Ramos (cell line): ENCODE measurements around the gene SRRM3.
"Not testable (repeated sequence)": the region's sequence is repeated elsewhere in the genome, so short reads cannot be mapped to it uniquely, and the experiment has no call there.

Experiments
- in situ Hi-C: fragments of 300-500 bp; cut with MboI; formaldehyde crosslinking; loops from one replicate; pipeline ENCODE4 v1.14.3; 2022; ENCODE audit warnings: low sequenced_read_pairs; ENCODE audit not compliant: unreplicated experiment

Gene SRRM3

DNA sequence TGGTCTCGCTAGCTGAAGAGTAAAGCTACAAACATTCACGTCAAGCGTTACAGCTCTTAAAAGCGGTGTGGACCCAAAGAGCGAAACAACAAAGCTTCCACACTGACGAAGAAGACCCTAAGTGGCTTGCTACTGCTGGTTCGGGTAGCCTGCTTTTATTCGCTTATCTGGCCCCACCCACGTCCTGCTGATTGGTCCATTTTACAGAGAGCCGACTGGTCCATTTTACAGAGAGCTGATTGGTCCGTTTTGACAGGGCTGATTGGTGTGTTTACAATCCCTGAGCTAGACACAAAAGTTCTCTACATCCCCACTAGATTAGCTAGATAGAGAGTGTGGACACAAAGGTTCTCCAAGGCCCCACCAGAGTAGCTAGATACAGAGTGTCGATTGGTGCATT lies 107.2 kb downstream of the SRRM3 start:
- in situ Hi-C loops, result not testable (repeated sequence)

DNA sequence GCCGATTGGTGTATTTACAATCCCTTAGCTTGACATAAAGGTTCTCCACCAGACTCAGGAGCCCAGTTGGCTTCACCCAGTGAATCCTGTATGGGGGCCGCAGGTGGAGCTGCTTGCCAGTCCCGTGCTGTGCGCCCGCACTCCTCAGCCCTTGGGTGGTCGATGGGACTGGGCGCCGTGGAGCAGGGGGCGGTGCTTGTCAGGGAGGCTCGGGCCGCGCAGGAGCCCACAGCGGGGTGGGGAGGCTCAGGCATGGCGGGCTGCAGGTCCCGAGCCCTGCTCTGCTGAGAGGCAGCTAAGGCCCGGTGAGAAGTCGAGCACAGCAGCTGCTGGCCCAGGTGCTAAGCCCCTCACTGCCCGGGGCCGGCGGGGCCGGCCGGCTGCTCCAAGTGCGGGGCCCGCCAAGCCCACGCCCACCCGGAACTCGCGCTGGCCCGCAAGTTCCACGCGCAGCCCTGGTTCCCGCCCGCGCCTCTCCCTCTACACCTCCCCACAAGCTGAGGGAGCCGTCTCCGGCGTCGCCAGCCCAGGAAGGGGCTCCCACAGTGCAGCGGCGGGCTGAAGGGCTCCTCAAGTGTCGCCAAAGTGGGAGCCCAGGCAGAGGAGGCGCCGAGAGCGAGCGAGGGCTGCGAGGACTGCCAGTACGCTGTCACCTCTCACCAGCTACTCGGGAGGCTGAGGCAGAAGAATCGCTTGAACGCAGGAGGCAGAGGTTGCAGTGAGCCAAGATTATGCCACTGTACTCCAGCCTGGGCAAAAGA lies 107.8 kb downstream of the SRRM3 start:
- in situ Hi-C loops, result loop anchor here (5.0 kb wide), 1 partner anchor 137 kb away; no protein-coding TSS in a partner anchor

DNA sequence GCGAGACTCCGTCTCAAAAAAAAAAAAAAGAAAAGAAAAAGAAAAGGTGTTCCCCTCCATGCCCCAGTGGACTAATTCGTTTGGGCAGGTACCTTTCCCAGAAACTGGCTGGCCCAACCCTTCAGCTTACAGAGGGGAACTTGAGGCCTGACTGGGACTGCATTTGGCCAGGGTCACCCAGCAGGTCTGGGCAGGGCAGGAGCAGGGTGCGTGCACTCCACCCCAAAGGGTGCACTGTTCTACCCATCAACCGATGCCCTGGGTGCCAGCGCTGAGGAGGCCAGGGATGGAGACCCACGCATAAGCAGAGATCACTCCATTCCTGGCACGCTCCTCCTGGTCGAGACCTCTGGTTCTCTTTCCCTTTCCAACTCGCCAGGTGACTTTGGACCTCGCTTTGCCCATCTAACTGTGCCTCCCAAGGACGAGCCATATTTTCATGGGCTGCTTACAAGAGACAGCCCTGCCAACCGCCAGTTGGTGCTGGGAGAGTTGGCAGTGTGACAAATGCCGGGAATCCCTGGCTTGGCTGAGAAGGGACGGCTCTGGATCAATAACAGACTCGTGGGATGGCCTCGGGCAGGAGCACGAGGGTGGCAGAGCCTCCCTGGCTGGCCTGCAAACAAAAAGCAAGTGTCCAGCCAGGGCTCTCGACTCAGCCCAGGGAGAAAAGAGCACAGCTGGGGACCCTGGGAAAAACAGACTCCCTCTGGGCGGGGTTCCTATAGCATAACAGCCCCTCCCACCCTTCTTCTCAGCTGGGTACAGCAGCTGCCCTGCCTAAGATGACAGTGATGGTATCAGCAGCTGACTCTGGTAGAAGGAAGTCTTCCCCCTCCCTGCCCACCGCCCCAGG lies 108.6 kb downstream of the SRRM3 start:
- in situ Hi-C loops, result loop anchor here (5.0 kb wide), 1 partner anchor 138 kb away; no protein-coding TSS in a partner anchor

DNA sequence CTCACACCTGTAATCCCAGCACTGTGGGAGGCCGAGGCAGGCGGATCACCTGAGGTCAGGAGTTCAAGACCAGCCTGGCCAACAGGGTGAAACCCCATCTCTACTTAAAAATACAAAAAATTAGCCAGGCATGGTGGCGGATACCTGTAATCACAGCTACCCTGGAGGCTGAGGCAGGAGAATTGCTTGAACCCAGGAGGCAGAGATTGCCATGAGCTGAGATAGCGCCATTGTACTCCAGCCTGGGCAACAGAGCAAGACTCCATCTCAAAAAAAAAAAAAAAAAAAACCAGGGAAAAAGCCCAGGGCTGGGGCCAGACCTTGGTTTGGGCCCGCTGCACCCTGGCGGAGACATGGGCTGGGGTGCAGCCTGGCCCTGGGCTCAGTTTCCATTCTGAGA lies 110.1 kb downstream of the SRRM3 start:
- in situ Hi-C loops, result loop anchor here (5.0 kb wide), 1 partner anchor 140 kb away; no protein-coding TSS in a partner anchor

DNA sequence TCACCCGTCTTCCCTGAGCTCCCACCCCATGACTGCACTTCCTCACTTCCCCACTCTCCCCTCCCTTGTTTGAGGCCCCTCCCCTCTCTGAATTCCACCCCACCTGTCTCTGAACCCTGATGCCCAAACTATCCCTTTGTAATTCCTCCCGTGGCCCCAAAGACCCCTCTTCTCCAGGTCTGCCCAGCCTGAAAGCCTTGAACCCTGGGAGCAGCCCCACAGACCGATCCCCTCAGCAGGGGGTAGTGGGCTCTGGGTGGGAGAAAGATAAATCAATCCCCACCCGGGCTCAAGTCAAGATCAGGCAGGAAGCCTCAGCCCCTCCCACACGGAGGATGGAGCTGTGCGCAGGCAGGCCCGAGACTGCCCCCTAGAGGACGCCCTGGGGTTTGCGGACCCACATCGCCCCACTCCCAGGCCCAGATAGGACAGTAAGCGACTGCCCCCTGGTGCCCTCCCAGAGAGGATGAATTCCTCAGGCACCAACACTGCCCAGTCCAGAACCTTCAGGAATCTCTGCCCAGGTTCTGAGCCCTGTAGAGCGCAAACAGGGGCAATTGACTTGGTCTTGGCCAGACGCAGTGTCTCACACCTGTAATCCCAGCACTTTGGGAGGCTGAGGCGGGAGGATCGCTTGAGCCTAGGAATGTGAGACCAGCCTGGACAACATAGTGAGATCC lies 112.5 kb downstream of the SRRM3 start:
- in situ Hi-C loops, result loop anchor here (5.0 kb wide), 1 partner anchor 142 kb away; no protein-coding TSS in a partner anchor

DNA sequence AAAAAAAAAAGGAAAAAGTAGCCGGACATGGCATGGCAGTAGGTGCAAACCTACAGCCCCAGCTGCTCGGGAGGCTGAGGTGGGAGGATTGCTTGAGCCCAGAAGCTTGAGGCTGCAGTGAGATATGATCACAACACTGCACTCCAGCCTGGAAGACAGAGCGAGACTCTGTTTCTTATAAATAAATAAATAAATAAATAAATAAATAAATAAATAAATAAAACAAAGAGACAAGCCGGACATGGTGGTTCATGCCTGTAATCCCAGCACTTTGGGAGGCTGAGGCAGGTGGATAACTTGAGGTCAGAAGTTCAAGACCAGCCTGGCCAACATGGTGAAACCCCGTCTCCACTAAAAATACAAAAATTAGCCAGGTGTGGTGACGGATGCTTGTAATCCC lies 113.0 kb downstream of the SRRM3 start:
- in situ Hi-C loops, result loop anchor here (5.0 kb wide), 1 partner anchor 142 kb away; no protein-coding TSS in a partner anchor

DNA sequence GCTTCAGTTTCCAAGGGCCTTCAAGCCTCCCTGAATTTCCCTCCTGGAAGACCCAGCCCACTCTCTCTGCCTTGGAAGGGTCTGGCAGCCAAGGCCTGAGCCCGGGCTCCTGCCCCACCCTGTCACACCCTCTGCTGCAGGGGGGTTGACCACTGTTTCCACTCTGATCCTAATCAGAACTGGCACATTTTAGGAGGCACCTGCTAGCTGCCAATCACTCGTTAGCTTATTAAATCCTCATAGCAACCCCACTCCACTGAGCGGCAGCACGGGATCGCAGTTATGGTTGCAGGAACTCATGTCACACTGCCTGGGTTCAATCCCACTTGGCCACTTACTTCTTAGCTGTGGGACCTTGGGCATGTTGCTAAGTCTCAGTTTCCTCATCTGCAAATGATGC lies 113.7 kb downstream of the SRRM3 start:
- in situ Hi-C loops, result no loop called here

DNA sequence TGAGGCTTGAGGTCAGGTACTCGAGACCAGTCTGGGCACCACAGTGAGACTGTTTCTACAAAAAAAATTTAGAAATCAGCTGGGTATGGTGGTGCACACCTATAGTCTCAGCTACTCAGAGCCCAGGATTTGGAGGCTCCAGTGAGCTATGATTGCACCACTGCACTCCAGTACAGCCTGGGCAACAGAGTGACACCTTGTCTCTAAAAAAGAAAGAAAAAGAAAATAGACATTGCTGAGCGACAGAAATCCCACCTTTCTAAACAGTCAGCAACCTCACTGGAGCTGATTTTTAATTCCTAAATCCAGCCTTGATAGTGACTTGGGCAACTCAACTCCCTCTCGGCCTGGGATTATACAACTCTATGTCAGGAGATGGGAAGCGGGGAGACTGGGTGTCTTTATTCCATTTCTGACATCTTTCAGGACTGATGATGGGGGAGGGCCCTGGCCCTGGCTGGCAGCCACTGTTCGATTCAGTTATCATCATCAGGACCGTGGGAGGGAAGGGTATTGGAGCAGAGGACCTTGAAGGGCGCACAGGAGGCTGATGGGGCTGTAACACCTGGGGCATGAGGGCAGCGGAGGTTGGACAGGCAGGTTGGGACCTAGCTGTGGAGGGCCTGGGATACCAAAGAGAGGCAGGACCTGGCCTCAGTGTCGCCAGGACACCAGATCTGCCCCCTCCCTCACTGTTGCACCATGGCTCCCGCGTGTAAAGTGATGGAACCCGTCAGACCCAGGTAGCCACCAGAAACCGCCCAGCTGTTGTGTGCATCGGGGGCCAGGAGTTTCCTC lies 115.5 kb downstream of the SRRM3 start:
- in situ Hi-C loops, result no loop called here

DNA sequence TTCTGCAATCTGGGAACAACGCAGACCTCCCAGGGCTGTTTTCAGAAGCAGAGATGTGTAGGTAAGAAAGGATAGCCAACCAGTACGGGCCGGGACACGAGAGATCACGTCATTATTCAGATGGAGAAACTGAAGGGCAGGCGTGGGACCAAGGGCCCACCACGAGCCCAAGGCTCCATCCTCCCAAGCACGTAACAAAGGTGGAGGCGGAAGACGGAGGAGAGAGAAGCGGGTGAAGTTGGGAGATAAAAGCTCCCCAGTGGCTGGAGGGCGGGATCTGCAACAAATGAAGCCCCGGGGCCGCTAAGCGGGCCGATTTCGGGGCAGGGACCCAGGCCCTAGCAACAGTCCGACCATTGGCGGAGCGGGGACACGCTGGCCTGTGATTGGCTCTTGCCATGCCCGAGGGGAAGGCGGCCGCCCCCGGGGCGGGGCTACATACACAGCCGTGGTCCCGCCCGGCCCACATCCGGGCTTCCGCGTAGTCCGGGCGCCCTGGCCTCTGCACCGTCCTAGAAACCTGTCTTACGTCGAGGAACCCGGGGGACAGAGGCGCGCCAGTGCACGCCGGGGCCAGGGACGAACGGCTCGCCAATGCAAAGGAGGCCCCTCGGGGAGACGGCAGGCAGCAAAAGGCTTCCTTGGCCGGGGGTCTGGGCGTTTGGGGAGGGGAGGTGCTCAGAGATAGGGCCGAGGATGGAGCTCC lies 116.2 kb downstream of the SRRM3 start:
- in situ Hi-C loops, result no loop called here

DNA sequence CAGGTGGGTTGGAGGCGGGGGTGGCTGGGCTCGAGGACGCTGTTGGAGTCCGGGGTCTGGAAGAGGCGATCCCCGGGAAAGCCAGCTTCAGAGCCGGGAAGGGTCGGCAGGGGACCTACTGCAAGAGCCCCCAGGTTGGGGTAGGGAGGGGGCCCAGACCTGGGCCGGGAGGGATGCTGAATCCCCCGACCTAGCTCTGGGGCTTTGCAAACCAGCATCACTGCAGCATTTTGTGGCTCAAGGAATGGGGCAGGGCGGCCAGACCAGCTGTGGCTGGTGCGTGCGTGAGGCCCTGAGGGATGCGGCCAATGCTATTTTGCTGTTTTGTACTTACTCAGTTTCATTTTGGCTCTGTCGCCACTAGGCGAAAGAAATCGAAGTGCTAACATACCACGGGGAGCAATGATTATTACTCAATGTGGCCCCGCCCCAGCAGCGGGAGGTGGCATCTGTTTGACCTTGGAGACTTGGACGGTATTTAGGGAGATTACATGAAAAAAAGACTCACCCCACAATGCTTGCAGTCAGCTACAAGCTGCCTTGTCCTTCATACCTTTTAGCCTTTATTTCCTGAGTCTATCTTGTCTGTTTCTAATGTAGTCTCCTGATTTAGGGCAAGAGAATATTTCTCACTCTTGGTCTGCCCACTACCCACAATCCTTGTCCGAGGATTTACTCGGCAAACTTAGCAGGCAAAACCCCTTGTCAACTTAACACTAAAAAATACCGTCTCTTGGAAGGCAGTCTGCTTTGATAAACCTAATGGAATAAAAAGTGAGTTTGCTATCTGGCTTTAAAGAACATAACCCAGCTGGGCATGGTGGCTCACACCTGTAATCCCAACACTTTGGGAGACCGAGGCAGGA lies 117.0 kb downstream of the SRRM3 start:
- in situ Hi-C loops, result no loop called here

DNA sequence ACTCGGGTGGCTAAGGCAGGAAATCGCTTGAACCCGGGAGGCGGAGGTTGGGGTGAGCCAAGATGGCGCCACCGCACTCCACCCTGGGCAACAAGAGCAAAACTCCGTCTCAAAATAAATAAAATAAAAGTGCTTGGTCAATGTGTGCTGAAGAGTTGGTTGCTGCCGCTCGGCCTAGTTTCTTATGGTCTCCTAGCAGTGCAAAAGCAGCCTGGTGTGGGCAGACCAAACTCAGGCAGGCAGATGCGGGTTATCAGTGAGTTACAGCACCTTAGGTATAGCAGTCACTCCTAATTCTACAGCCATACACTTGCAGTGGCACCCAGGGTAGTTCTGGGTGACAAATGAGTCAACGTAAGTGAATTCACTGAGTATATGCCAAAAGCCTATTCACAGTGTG lies 123.4 kb downstream of the SRRM3 start:
- in situ Hi-C loops, result no loop called here

DNA sequence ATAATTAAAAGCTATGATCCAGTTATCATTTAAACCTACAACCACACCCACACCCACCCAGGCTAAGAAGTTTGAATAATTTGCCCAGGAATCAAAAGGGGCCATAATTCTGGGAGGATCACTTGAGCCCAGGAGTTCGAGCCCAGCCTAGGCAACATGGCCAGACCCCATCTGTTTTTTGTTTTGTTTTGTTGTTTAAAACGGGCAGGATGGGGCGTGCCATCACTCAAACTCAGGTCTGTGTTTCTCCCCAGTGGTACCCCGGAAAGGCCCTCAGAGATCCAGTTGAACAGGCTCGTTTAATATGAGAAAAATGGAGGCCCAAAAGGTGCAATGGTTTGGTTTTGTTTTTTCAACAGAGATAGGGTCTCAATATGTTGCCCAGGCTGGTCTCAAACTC lies 124.1 kb downstream of the SRRM3 start:
- in situ Hi-C loops, result no loop called here

DNA sequence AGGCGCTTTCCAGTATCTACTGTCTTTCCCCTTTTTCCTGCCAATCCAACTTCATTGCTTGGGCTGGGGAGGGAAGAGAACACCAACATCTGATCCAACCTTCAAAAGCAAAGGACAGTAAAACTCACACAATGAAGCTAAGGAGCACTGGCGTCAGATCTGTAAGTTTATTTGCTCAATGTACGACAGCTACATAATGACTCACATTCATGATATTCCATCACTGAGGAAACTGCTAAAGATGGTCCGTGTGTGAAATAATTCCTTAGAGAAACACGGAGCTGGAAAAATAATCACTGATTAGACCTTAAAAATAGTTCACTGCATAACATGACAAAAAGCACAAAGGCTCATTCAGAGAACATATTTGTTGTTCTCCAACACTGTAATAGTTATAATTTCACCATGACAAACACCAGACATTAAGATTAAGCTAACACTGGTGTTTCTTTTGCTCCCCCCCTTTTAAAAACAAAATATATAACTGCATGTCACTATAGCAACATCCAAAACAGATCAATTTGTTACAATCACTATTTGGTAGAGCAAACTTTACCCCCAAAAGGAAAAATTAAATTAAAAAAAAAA lies 125.0 kb downstream of the SRRM3 start:
- in situ Hi-C loops, result no loop called here

DNA sequence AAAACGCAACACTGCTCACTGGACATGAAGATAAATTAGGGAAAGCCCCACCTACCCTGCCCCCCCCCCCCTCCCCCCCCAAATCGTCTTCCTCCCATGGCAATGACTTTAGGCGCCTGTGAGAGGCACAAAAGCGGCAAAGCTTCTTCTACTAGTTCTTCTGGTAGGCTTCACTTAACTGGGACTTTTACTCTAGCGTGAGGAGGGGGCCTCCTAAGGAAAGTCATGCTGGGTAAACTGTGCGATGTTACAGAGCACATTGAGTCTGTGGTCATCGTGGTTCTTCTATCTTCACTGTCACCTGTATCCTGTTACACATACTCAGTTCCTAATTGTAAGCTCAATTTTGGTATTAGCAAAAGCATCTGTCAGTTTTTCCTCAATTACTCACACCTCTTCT lies 125.9 kb downstream of the SRRM3 start:
- in situ Hi-C loops, result no loop called here

DNA sequence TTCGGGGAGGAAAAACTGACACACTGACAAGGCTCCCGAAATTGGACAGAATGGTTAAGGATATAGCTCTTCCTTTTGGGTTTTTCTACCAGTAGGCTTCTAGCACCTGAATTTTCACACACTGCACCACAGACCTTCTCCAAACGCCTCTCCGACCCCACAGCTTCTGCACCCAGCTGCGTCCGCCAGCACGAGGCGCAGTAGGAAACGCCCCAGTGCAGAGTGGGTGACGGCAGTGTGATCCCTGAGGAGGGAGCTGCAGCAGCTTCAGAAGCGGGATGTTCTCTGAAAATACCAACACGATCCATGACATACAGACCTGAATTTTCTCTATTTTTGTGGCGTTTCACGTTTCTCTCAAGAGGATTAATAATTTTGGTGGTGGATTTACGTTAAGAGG lies 126.7 kb downstream of the SRRM3 start:
- in situ Hi-C loops, result no loop called here

DNA sequence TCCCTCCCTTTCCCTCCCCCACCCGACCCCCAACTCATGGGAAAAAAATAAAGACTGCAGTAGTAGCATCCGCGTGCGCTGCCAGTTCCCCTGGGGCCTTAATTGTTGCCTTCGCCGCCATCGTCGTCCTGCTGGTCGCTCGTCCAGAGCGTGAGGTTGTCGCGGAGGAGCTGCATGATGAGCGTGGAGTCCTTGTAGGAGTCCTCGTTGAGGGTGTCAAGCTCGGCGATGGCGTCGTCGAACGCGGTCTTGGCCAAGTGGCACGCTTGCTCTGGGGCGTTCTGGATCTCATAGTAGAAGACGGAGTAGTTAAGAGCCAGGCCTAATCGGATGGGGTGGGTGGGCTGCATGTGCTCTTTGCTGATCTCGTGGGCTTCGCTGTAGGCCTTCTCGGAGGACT lies 127.8 kb downstream of the SRRM3 start:
- in situ Hi-C loops, result no loop called here

DNA sequence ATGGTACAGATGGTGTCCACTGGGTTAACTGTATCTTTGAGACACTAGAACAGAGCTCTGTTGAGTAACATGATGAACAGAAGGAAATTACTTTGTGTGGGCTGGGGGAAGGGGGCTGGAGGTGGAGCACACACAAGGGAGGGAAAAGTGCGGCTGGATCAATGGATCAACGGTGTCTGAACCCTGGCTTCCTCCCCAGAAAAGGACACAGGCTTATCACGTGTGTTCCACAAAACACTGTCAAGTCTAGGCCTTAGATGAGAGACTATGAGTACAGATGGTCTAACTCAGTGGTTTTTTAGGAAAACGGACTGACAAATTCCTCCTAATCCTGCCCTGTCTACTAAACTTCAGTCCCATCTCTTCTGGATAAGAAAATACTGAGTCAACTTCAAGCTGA lies 128.6 kb downstream of the SRRM3 start:
- in situ Hi-C loops, result no loop called here

DNA sequence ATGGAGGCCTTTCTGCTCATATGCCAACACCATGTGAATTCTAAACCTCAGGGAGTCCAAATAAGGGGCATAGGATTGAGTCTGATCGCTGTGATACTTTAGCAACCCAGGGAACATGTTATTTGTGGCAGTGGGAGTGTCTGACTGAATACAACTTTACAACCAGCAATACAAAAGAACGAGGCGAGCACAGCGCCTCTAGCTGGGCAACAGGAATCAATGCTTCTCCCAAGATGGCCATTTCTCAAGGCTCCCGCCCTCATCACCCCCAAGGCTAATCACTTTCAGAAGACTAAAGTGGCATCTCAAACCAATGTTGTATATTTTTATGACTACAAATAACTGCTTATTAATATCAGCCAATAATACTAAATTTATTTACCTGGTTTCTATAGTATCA lies 129.0 kb downstream of the SRRM3 start:
- in situ Hi-C loops, result no loop called here
